ENCODE measurements around the gene ADCY10.
"Not testable (repeated sequence)": the region's sequence is repeated elsewhere in the genome, so short reads cannot be mapped to it uniquely, and the experiment has no call there.

Gene ADCY10

DNA sequence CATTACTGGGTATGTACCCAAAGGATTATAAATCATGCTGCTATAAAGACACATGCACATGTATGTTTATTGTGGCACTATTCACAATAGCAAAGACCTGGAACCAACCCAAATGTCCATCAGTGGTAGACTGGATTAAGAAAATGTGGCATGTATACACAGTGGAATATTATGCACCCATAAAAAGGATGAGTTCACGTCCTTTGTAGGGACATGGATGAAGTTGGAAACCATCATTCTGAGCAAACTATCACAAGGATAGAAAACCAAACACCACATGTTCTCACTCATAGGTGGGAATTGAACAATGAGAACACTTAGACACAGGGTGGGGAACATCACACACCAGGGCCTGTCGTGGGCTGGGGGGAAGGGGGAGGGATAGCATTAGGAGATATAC lies 26.7 kb downstream of the ADCY10 start:
- not testable (repeated sequence) for DNase-seq (ENCODE audit: low spot score)

DNA sequence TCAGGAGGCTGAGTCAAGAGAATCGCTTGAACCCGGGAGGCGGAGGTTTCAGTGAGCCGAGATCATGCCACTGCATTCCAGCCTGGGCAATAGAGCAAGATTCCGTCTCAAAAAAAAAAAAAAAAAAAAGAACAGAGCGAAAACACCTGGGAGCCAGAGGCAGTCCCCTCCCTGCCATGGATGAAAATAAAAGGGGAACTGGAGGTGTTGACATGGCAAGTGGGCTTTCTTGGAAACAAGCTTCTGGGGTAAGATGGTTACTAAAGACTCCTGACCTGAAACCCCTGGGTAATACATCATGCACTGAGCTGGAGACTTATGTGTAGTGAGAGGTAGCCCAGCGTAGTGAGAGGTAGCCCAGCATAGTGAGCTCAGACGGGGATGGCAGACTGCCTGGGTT lies 31.6 kb downstream of the ADCY10 start:
- DNase-seq (ENCODE audit: low spot score), result no peak

DNA sequence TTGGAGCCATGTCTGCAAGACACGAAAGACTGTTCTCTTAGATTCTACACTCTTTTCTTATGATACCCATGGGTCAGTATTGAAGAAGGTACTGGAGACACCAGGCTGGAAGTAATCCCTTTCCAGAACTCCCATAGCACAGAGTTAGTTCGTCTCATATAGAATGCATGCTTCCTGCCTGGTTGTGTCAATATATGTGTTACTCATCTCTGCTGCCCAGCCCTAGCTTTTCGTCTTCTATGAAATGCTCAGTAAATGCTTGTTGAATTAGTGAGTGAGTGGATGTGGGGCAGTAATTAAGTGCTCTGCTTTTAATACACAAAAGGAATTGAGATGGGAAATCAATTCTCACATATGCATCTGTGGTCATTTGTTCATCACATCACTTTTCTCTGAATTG lies 32.1 kb downstream of the ADCY10 start:
- DNase-seq (ENCODE audit: low spot score), result no peak

DNA sequence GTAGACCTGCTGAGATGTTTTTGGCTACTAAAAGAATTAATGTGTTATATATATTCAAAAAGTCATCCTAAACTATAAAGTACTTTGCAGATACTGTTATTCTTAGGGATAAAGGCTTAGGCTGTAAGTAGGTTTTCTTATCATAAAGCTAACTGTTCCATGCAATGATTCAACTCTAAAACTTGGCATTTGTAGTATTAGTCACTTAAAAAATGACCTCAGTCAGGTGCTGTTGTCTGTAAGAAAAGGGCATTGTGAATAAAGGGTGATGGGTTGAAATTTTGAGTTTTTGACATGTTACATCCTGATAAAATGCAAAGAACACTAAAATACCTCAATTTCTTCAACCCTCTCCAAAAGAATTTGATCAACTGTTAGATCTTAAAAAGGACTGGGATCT lies 32.9 kb downstream of the ADCY10 start:
- DNase-seq (ENCODE audit: low spot score), result peak; percentile 15

DNA sequence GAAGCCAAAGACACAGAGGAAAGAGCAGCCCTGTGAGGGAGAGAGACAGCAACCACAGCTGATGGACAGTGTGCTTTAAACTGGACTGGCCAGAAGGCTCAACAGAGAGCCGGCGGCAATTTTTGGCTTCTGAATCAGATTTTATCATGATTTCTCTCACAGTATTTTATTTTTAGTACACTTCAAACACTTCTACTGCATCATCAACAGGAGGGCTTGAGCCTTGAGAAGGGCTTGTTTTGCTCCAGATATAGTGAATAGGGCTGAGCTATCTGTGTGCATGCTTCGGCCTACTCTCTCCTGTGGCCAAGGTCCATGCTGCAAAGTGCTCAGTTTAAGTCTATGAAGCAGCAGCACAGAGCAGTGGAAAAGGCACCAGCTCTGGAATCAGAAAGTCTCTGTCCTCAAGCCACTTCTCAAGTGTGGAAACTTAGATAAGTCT lies 33.3 kb downstream of the ADCY10 start:
- no peak for DNase-seq (ENCODE audit: low spot score)

DNA sequence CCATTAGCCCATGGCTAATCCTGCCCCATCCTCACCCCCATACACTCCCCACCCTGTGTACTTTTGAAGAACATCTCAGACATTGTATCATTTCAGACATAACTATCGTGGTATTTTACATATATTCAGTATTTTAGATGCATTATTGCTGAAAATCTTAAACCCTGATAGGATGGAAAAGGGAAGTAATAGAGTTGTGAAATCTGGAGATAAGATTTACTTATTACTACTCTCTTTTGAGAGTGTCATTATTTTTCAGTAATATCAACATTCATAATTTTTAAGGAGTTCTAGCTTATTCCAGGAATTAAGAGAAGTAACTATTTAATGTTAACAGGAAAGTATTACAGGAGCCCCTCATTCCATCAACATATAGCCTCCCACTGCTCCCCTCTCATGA lies 34.4 kb downstream of the ADCY10 start:
- no peak for DNase-seq (ENCODE audit: low spot score)

DNA sequence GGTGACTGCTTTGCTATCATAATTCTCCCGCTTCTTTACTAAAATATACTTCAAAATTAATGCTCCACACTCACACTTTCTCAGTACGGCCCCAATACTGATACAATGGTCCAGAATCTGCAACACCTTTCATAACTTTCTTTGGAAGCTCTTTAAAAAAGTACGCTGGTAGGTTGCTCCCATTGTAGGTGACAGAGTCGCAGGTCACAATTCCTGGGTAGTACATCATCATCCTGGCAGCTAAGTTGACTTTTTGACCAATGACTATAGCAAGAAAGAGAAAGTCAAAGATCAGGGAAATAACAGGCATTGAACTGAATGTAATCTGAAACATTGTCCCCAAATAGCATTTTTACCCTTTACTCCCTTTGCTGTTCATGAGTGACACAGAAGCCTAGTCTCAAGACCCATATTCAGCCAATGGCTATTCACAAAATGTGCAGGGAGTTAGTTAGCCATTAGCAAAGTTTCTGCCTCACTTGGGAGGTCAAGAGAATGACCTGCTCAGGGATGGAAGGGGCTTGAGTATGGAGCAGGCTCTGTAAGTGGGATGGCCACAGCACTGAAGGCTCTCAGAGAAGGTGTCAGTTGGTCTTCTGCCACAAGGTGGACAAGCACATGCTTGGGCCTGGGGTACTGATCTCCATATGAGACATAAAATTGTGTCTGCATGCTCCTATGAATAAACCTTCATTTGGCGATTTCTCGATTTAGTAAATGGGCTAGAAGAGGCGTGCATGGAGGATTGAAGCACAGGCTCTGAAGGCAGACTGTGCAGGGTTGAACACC lies 35.4 kb downstream of the ADCY10 start:
- DNase-seq (ENCODE audit: low spot score), result no peak

DNA sequence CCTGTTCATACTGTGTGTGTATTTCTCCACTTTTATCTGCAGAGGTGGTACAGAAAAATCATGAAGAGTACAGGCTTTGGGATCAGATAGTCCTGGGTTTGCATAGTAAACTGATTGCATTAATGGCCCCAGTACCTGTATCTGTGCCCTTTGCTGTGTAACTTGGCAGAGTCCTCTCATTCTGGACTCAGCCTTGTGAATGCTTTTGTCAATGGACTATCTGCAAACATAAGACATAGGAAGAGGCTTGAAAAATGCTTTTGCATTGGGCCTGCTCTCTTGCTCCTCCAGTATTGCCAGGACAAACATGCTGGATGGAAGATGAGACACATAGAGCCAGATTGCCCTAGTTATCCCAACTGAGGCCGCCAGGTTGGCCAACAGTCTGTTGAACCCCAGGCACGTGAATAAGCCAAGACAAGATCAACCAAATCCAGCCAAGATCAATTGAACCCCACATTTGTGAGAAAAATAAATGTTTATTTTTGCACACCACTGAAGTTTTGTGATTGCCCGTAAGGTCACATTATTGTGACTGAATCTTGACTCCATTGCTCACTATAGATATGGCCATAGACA lies 37.2 kb downstream of the ADCY10 start:
- DNase-seq (ENCODE audit: low spot score), result no peak

DNA sequence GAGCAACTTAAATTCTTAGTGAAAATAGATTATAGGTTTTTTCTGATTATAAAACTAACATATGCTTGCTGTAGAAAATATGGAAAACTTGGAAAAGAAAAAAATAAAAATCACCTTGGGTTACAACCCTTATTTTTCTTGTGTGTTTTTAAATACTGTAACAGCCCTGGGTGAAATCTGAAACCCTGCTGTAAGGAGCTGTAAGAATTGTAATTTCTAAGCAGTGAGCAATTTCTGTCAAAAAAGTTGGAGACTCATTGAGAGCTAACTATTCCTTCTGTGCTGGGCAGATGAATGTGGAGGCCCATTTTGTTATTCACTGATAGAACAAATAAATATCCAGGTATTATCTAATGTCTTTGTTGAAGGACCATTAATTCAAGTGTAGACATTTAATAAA lies 42.6 kb downstream of the ADCY10 start:
- DNase-seq (ENCODE audit: low spot score), result no peak

DNA sequence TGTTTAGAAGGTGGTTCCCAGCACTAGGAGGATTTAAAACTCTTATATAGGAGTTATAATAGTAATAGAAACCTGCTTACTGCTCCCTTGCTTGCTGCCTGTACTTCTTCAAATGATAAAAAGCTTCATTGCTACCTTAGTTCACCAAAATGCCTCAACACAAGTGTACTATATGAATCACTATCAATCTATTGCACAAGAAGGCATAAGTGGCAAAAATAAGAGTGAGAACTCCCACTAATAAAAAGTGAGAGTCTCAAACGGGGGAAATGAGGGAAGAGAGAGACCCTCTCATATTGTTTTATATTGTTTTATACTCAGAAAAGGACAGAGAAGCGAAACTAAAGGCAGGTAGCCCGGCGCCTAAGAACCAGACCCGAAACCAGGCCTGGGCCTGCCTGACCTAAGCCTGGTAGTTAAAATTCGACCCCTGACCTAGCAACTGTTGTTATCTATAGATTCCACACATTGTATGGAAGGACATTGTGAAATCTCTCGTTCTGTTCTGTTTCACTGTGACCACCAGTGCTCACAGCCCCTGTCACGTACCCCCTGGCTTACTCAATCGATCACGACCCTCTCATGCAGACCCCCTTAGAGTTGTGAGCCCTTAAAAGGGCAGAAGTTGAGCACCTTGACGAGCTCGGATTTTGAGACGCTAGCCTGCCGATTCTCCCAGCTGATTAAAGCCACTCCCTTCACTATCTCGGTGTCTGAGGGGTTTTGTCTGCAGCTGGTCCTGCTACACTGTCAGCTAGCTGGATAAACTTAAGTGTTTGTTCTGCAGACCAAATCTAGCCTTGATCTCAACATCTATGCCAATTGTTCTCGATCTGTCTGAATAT lies 44.6 kb downstream of the ADCY10 start:
- not testable (repeated sequence) for DNase-seq (ENCODE audit: low spot score)

DNA sequence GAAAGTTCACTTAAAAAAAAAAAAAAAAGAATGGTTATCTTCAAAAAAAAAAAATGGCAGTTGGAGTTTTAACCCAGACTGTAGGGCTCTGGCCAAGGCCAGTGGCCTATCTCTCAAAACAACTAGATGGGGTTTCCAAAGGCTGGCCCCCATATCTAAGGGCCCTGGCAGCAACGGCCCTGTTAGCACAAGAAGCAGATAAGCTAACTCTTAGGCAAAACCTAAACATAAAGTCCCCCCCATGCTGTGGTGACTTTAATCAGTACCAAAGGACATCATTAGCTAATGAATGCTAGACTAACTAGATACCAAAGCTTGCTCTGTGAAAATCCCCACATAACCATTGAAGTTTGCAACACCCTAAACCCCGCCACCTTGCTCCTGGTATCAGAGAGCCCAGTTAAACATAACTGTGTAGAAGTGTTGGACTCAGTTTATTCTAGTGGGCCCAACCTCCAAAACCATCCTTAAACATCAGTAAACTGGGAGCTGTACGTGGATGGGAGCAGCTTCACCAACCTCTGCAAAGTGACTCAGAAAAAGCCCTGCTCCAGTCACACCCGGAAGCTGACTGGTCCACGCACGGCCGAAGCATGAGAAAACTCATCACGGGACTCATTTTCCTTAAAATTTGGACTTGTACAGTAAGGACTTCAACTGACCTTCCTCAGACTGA lies 47.1 kb downstream of the ADCY10 start:
- DNase-seq (ENCODE audit: low spot score), result not testable (repeated sequence)

DNA sequence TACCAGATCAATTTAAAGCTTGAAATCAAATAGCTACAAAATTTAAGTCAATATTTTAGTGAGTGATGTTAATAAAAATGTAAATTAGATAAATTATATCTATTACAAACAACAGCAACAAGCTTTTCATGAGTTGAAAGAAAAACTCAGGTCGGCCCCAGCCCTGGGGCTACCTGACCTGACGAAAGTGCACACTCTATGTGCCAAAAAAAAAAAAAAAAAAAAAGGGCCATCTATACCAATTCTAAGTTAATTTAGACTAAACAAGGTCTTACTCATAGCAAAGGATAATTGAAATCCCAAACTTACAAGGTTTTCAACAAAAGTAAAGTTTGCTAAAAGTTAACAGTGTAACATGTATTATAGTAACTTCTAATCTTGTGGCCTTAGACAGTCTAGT lies 47.6 kb downstream of the ADCY10 start:
- not testable (repeated sequence) for DNase-seq (ENCODE audit: low spot score)

DNA sequence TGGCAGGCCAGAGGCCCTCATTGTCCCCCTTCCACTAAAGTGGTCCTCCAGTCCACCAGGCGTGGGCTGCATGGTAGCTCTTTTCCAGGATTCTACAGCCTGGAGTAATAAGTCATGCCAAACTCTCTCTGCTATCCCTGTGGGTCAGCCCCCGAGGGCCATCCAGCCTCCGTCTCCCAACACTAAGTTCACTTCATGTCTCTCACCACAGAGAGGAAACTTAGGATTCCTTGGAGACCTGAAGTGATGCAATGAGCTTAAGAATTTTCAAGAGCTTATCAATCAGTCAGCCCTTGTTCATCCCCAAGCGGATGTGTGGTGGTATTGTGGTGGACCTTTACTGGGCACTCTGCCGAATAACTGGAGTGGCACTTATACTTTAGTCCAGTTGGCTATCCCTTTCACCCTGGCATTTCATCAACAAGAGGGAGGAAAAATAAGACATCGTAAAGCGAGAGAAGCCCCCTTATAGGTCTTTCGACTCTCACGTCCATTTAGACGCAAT lies 48.1 kb downstream of the ADCY10 start:
- not testable (repeated sequence) for DNase-seq (ENCODE audit: low spot score)

DNA sequence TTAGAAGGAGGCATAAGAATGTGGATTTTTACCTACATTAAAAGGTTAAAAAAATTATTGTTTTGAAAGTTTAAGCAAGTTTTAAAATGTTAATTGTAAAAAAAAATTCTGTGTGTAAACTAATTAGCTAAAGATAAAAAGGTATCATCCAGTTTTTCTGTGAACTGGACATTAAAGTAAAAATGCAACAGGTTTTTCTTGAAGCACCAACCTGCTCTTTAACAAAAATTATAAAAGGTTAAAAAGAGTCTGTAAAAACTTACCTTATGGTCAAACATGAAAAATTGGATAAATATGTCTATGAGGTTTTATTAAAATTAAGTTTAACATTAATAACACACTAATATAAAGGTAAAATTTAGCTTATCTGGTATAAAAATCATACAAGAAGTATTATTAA lies 48.7 kb downstream of the ADCY10 start:
- DNase-seq (ENCODE audit: low spot score), result not testable (repeated sequence)

DNA sequence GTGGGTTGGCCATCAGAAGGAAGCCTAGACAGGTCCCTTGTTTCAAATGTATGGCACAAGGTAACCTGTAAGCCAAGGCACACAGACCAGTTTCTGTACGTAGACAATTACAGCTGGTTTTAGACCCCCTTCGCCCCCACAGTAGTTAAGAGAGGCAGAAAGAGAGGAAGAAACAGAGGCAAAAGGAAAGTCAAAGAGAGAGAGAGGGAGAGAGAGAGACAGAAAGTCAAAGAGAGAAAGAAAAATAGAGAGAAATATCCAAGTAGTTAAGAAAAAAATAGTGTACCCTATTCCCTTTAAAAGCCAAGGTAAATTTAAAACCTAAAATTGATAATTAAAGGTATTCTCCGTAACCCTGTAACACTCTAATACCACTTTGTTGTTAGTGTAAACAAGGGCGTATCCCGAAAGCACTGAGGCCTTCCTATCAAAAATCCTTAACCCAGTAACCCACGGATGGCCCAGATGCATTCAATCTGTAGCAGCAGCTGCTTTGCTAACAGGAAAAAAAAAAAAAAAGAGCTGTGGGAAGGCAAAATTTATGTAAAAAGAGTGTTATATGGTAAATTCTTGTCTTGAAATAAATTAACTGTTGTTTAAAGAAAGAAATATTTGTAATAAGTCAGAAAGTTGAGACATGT lies 49.4 kb downstream of the ADCY10 start:
- no peak for DNase-seq (ENCODE audit: low spot score)

DNA sequence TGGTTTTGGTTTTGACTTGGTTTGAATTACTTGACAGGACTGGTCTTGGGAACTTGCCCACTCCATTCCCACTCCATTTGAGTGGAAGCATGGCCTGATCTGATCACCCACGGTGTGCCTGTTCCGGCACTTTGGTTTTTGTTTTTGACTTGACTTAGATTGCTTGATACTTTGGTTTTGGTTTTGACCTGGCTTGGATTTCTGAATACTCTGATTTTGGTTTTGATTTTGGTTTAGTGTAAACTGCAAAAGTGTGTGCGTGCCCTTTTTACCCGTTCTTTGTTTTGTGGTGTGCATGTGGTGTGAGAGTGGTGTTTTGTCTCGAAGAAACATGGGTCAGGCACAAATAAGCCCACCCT lies 50.0 kb downstream of the ADCY10 start:
- DNase-seq (ENCODE audit: low spot score), result no peak

DNA sequence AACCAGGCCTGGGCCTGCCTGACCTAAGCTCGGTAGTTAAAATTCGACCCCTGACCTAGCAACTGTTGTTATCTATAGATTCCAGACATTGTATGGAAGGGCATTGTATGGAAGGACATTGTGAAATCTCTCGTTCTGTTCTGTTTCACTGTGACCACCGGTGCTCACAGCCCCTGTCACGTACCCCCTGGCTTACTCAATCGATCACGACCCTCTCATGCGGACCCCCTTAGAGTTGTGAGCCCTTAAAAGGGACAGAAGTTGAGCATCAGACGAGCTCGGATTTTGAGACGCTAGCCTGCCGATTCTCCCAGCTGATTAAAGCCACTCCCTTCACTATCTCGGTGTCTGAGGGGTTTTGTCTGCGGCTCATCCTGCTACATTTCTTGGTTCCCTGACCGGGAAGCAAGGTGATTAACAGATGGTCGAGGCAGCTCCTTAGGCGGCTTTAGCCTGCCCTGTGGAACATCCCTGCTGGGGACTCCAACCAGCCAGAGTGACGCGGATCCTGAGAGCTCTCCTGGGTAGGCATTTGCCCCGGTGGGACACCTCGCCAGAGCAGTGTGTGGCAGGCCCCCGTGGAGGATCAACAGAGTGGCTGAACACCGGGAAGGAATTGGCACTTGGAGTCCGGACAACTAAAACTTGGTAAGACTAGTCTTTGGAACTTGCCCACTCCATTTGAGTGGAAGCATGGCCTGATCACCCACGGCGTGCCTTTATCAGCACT lies 50.6 kb downstream of the ADCY10 start:
- not testable (repeated sequence) for DNase-seq (ENCODE audit: low spot score)

DNA sequence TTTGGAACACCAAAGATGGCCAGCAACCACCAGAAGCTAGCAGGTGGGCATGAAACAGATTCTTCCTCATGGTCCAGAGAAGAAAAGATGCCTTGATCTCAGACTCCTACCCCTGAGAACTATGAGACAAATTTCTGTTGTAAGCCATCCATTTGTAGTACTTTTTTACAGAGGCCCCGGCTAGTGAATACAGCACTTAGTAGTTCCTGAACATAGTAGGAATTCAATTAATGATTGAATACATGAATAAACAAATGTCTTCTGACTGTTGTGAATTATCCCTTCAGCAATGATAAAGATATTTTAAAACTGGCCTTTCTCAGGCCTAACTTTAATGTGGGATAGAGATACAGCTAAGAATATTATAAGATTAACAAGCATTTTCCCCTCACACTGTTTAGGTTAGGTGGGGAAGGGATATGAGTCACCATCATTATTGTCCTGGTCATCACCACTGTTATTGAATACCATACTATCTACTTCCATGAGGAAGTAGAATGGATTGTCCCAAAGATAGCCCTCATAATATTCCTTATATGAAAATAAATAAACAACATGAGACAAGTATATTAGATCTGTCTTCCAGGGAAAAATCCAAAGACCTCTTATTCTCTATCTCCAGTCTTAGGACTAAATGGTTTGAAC lies 51.4 kb downstream of the ADCY10 start:
- DNase-seq (ENCODE audit: low spot score), result no peak

DNA sequence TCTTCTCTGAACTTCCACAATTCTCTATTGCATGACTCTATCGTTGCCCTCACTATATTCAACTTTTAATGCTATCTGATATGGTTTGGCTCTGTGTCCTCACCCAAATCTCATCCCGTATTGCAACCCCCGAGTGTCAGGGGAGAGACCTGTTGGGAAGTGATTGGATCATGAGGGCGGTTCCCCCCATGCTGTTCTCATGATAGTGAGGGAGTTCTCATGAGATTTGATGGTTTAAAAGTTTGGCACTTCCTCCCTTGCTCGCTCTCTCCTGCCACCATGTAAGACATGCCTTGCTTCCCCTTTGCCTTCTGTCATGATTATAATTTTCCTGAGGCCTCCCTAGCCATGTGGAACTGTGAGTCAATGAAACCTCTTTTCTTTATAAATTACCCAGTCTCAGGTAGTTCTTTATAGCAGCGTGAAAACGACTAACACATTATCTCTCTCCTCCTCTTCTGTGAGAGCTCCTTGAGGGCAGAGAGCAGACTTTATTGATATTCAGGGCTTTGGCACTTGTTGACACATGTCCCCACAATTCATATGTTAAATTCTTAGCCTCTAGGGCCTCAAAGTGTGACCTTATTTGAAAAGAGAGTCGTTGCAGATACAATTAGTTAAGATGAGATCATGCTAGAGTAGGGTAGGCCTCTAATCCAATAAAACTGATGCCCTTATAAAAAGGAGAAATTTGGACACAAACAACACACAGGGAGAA lies 52.1 kb downstream of the ADCY10 start:
- no peak for DNase-seq (ENCODE audit: low spot score)
